ENCODE results near the gene KRTAP4-9. TPM values are rescaled to one million over a fixed set of nuclear protein-coding genes. Genes with fewer than 3 reads are reported as not detected.
"Not testable (repeated sequence)": the region's sequence is repeated elsewhere in the genome, so short reads cannot be mapped to it uniquely, and the experiment has no call there.

KRTAP4-9 gene
- total and polyA plus RNA-seq, 7 experiments from 2014 or later = not detected

DNA sequence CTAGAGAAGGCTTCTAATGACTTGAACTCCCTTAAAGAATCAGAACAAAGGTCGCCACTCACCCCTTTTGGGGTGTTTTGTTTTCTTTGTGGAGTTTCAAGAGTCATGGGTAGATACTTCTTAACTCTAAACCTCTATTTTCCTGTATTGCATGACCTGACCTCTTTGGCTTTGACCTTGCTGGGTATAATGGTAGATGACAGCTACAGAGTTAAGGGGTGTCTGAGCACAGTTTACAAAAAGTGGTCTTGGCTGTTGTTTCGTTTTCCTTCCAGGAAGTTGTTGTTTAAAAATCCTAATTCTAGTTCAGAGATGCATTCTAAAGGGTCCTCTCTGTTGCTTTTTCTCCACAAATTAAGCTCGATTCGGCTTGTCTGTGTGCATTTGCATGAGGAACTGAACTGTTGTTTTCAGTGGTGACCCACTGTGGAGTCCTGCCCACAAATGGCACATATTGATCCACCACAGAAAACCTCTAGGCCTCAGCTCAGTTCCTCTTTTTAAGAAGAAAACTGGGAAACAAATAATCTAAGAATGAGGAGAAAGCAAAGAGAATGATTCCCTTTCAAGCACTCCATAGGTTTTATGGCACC, 16.3 kb upstream of the KRTAP4-9 start:
- H3K27ac ChIP-seq (ENCODE audit: low read depth, low read length); H3K9me3 Mint-ChIP-seq; H3K4me3 ChIP-seq (ENCODE audit: low read length); POLR2A ChIA-PET; CTCF ChIA-PET; intact Hi-C loops (cut with micrococcal nuclease); H3K4me1 ChIP-seq (ENCODE audit: control insufficient read depth in 2 of 2, insufficient read depth in 2 of 2, low read length in 2 of 2); DNase-seq; ATAC-seq; H3K27me3 ChIP-seq (ENCODE audit: control insufficient read depth in 2 of 2, insufficient read depth in 2 of 2, low read length in 2 of 2); H3K36me3 ChIP-seq (ENCODE audit: control insufficient read depth in 2 of 3, insufficient read depth in 3 of 3, low read length in 3 of 3); H3K4me1 Mint-ChIP-seq; H3K9me3 ChIP-seq (ENCODE audit: control insufficient read depth in 2 of 3, low read length in 3 of 3); H3K4me3 Mint-ChIP-seq; H3K36me3 Mint-ChIP-seq; H3K27ac Mint-ChIP-seq: not testable (repeated sequence)
- peaks cover 0 to 16% (median 6%) of the 10 kb centered on the region in 5 donors for H3K27me3 Mint-ChIP-seq

DNA sequence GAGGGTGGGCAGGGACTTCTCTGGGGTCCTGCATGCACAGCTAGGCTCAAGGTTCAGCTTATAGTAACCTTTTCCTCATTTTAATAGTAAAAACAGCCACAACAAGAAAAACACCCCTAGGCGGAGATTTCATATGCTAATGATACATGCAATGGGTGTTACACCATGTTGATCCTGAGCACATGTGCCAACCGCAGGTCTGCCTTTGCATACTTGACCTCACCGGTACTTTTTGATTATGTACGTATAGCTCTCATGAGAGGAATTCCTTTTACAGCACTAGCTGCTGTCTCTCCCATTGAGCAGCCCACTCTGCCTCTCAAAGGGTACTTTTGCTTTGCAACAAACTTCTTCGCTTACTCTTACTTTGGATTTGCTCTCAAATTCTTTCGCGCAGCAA, 9.1 kb upstream of the KRTAP4-9 start:
- H3K4me3 ChIP-seq (ENCODE audit: low read length) = no peak overlapping the region
- H3K27me3 ChIP-seq (ENCODE audit: control insufficient read depth in 2 of 2, insufficient read depth in 2 of 2, low read length in 2 of 2) = no peaks in the 10 kb centered on the region
- H3K27me3 Mint-ChIP-seq = peaks cover 10 to 15% (median 11%) of the 10 kb centered on the region in 5 donors
- H3K4me1 ChIP-seq (ENCODE audit: control insufficient read depth in 2 of 2, insufficient read depth in 2 of 2, low read length in 2 of 2) = no peaks in the 10 kb centered on the region
- DNase-seq = no peak
- peaks cover 0 to 5% (median 0%) of the 10 kb centered on the region in 5 donors for H3K36me3 Mint-ChIP-seq
- H3K36me3 ChIP-seq (ENCODE audit: control insufficient read depth in 2 of 3, insufficient read depth in 3 of 3, low read length in 3 of 3) = no peaks in the 10 kb centered on the region
- ATAC-seq = no peak
- no peaks in the 10 kb centered on the region for H3K9me3 ChIP-seq (ENCODE audit: control insufficient read depth in 2 of 3, low read length in 3 of 3)
- CTCF ChIA-PET = interaction anchor here (0.6 kb wide), 1 partner anchor 94 kb away, joined by 6 read pairs; no protein-coding TSS in a partner anchor
- H3K27ac ChIP-seq (ENCODE audit: low read depth, low read length) = no peak overlapping the region
- no peak overlapping the region for H3K4me3 Mint-ChIP-seq
- no peak overlapping the region for H3K27ac Mint-ChIP-seq
- intact Hi-C loops (cut with micrococcal nuclease) = no loop called here
- POLR2A ChIA-PET = no interaction called here
- H3K9me3 Mint-ChIP-seq = peaks cover 0 to 8% (median 0%) of the 10 kb centered on the region in 11 donors
- peaks cover 0 to 20% (median 15%) of the 10 kb centered on the region in 7 donors for H3K4me1 Mint-ChIP-seq

- no peaks in the 10 kb centered on the region for H3K36me3 ChIP-seq (ENCODE audit: control insufficient read depth in 2 of 3, insufficient read depth in 3 of 3, low read length in 3 of 3)
- H3K4me3 Mint-ChIP-seq = no peak within 1 kb of the TSS
- CTCF ChIA-PET = no interaction called here
- peaks cover 0 to 26% (median 15%) of the 10 kb centered on the region in 7 donors for H3K4me1 Mint-ChIP-seq
- intact Hi-C loops (cut with micrococcal nuclease) = no loop called here
- H3K36me3 Mint-ChIP-seq = peaks cover 0 to 5% (median 0%) of the 10 kb centered on the region in 5 donors
- no peaks in the 10 kb centered on the region for H3K4me1 ChIP-seq (ENCODE audit: control insufficient read depth in 2 of 2, insufficient read depth in 2 of 2, low read length in 2 of 2)
- H3K27me3 ChIP-seq (ENCODE audit: control insufficient read depth in 2 of 2, insufficient read depth in 2 of 2, low read length in 2 of 2) = no peaks in the 10 kb centered on the region
- no peak within 1 kb of the TSS for H3K27ac Mint-ChIP-seq
- DNase-seq = no peak
- H3K9me3 Mint-ChIP-seq = peaks cover 0 to 4% (median 0%) of the 10 kb centered on the region in 11 donors
- no peak for ATAC-seq
- no peak within 1 kb of the TSS for H3K27ac ChIP-seq (ENCODE audit: low read depth, low read length)
- POLR2A ChIA-PET = no interaction called here
- no peak within 1 kb of the TSS for H3K4me3 ChIP-seq (ENCODE audit: low read length)
- H3K27me3 Mint-ChIP-seq = peaks cover 10 to 15% (median 11%) of the 10 kb centered on the region in 5 donors
- H3K9me3 ChIP-seq (ENCODE audit: control insufficient read depth in 2 of 3, low read length in 3 of 3) = no peaks in the 10 kb centered on the region
Observed at GRCh38 chr17:41098042-41098441, 7.1 kb upstream of the KRTAP4-9 start, which contains the start of gene KRTAP4-8. Gene KRTAP4-8, minus strand, starts transcription at chr17:41098142. Its CDS starts 58 bp downstream, at chr17:41098084.

- no peaks in the 10 kb centered on the region for H3K4me1 ChIP-seq (ENCODE audit: control insufficient read depth in 2 of 2, insufficient read depth in 2 of 2, low read length in 2 of 2)
- H3K4me1 Mint-ChIP-seq = peaks cover 0 to 27% (median 15%) of the 10 kb centered on the region in 7 donors
Observed at GRCh38 chr17:41098481-41098880, 6.7 kb upstream of the KRTAP4-9 start.

GRCh38 chr17:41099682-41100480, 5.3 kb upstream of the KRTAP4-9 start:
- POLR2A ChIA-PET = not testable (repeated sequence)

More at GRCh38 chr17:41098481-41098880, 6.7 kb upstream of the KRTAP4-9 start:
- Histone ChIP-seq H3K27ac (ENCODE audit: low read depth, low read length) (no peak overlapping the region), H3K36me3 (ENCODE audit: control insufficient read depth in 2 of 3, insufficient read depth in 3 of 3, low read length in 3 of 3) (no peaks in the 10 kb centered on the region), H3K4me3 (ENCODE audit: low read length) (no peak overlapping the region), H3K27me3 (ENCODE audit: control insufficient read depth in 2 of 2, insufficient read depth in 2 of 2, low read length in 2 of 2) (no peaks in the 10 kb centered on the region), H3K9me3 (ENCODE audit: control insufficient read depth in 2 of 3, low read length in 3 of 3) (no peaks in the 10 kb centered on the region)
- H3K4me3 Mint-ChIP-seq = no peak overlapping the region
- H3K36me3 Mint-ChIP-seq = peaks cover 0 to 5% (median 0%) of the 10 kb centered on the region in 5 donors
- ChIA-PET POLR2A (no interaction called here), CTCF (interaction anchor here (0.7 kb wide), 1 partner anchor 95 kb away, joined by 4 read pairs; no protein-coding TSS in a partner anchor)
- H3K9me3 Mint-ChIP-seq = peaks cover 0 to 3% (median 0%) of the 10 kb centered on the region in 11 donors
- ATAC-seq (no peak), DNase-seq (no peak)
- no peak overlapping the region for H3K27ac Mint-ChIP-seq
- intact Hi-C loops (cut with micrococcal nuclease) = no loop called here
- H3K27me3 Mint-ChIP-seq = peaks cover 10 to 15% (median 11%) of the 10 kb centered on the region in 5 donors

DNA sequence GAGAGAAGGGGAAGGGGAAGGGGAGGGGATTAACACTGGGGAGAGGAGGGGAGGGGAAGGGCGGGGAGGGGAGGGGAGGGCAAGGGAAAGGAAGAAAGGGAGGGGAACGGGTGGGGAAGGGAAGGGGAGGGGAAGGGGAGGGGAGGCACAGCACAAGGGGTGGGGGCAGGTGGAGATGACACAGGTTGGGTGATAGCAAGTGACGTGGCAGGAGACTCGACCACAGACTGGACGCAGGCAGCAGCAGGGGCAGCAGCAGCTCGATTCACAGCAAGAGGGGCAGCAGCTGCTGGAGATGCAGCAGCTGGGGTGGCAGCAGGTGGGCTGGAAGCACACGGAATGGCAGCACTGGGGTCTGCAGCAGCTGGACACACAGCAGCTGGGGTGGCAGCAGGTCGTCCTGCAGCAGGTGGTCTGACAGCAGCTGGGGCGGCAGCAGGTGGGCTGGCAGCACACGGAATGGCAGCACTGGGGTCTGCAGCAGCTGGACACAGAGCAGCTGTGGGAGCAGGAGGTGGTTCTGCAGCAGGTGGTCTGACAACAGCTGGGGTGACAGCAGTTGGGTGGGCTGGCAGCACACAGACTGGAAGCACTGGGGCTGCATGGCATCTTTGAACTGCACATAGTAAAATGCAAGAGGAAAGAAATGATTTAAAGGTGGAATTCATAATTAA, 3.5 kb upstream of the KRTAP4-9 start, which contains the start of gene KRTAP4-16:
Gene KRTAP4-16 (minus strand): TSS at position 624 of the 674 bp plus-strand sequence. CDS start 0 bp downstream, at position 624.
- Histone ChIP-seq H3K27me3 (ENCODE audit: control insufficient read depth in 2 of 2, insufficient read depth in 2 of 2, low read length in 2 of 2) (no peaks in the 10 kb centered on the region), H3K9me3 (ENCODE audit: control insufficient read depth in 2 of 3, low read length in 3 of 3) (no peaks in the 10 kb centered on the region), H3K36me3 (ENCODE audit: control insufficient read depth in 2 of 3, insufficient read depth in 3 of 3, low read length in 3 of 3) (no peaks in the 10 kb centered on the region), H3K27ac (ENCODE audit: low read depth, low read length) (no peak within 1 kb of the TSS), H3K4me1 (ENCODE audit: control insufficient read depth in 2 of 2, insufficient read depth in 2 of 2, low read length in 2 of 2) (no peaks in the 10 kb centered on the region), H3K4me3 (ENCODE audit: low read length) (no peak within 1 kb of the TSS)
- intact Hi-C loops (cut with micrococcal nuclease) = no loop called here
- H3K4me1 Mint-ChIP-seq = peaks cover 0 to 31% (median 15%) of the 10 kb centered on the region in 7 donors
- ChIA-PET CTCF (no interaction called here), POLR2A (interaction anchor here (0.6 kb wide), 1 partner anchor 1232 kb away, joined by 3 read pairs; no protein-coding TSS in a partner anchor)
- H3K27ac Mint-ChIP-seq = peak within 1 kb of the TSS in 2 of 9 donors; percentile 7 to 81
- peaks cover 5 to 17% (median 12%) of the 10 kb centered on the region in 5 donors for H3K27me3 Mint-ChIP-seq
- H3K36me3 Mint-ChIP-seq = peaks cover 0 to 5% (median 0%) of the 10 kb centered on the region in 5 donors
- ATAC-seq (no peak), DNase-seq (no peak)
- H3K4me3 Mint-ChIP-seq = no peak within 1 kb of the TSS
- peaks cover 0 to 3% (median 0%) of the 10 kb centered on the region in 11 donors for H3K9me3 Mint-ChIP-seq

More at GRCh38 chr17:41099682-41100480, 5.3 kb upstream of the KRTAP4-9 start:
- peak; percentile 44 for ATAC-seq
- Mint-ChIP-seq H3K4me3 (peak overlapping the region in 5 of 10 donors; percentile 2 to 56 (median 39)), H3K4me1 (peaks cover 0 to 31% (median 15%) of the 10 kb centered on the region in 7 donors), H3K27ac (peak overlapping the region in 2 of 9 donors; percentile 23 to 70), H3K27me3 (peaks cover 9 to 15% (median 11%) of the 10 kb centered on the region in 5 donors)
- H3K27ac ChIP-seq (ENCODE audit: low read depth, low read length); H3K9me3 Mint-ChIP-seq; H3K36me3 Mint-ChIP-seq; H3K9me3 ChIP-seq (ENCODE audit: control insufficient read depth in 2 of 3, low read length in 3 of 3); H3K4me3 ChIP-seq (ENCODE audit: low read length); H3K36me3 ChIP-seq (ENCODE audit: control insufficient read depth in 2 of 3, insufficient read depth in 3 of 3, low read length in 3 of 3); H3K27me3 ChIP-seq (ENCODE audit: control insufficient read depth in 2 of 2, insufficient read depth in 2 of 2, low read length in 2 of 2); H3K4me1 ChIP-seq (ENCODE audit: control insufficient read depth in 2 of 2, insufficient read depth in 2 of 2, low read length in 2 of 2); CTCF ChIA-PET: not testable (repeated sequence)
- intact Hi-C loops (cut with micrococcal nuclease) = loop anchor here in 1 of 2 donors (1.0 kb wide), 2 partner anchors 222 to 449 kb away; no protein-coding TSS in a partner anchor
- DNase-seq = peak in 1 of 9 donors; percentile 7
